GM23338 (cell line): Measurements from ENCODE around the gene RIOX2.

Source experiments
- CREB1 ChIP-seq: fragments of 250-450 bp; sonication (Bioruptor Pico); IDR thresholded peaks from 2 replicates; pipeline ENCODE4 v1.5.0; 2020; ENCODE audit warnings: low read depth, mild to moderate bottlenecking, moderate library complexity
- CTCF ChIP-seq, 2 experiments: fragments of 200-600 bp in 1 of 2; sonication (generic) in 1 of 2; conservative IDR thresholded peaks; 2 replicates each; pipeline versions ENCODE4 v1.5.1 to v1.6.1; 2016 to 2017; ENCODE audit warnings: antibody characterized with exemption in 2 of 2, low read depth in 2 of 2, mild to moderate bottlenecking in 2 of 2, moderate library complexity in 1 of 2
- EZH2 ChIP-seq: fragments of 200-600 bp; sonication (generic); IDR thresholded peaks from one replicate; pipeline ENCODE4 v1.8.0; 2017; ENCODE audit warnings: antibody characterized with exemption, mild to moderate bottlenecking, low read depth; ENCODE audit not compliant: unreplicated experiment
- EZH2phosphoT487 ChIP-seq: fragments of 200-600 bp; sonication (generic); IDR thresholded peaks from one replicate; pipeline ENCODE4 v1.8.1; 2018; ENCODE audit warnings: antibody characterized with exemption; ENCODE audit not compliant: unreplicated experiment
- JUNB ChIP-seq: IDR thresholded peaks from one replicate; pipeline ENCODE4 v1.6.1; 2016; ENCODE audit warnings: antibody characterized with exemption; ENCODE audit not compliant: unreplicated experiment
- NANOG ChIP-seq: IDR thresholded peaks from 2 replicates; pipeline ENCODE4 v1.6.1; 2016; ENCODE audit warnings: antibody characterized with exemption, borderline replicate concordance
- POLR2AphosphoS5 ChIP-seq: IDR thresholded peaks from 2 replicates; pipeline ENCODE4 v1.6.1; 2016; ENCODE audit warnings: antibody characterized with exemption, low read depth
- ZNF114 ChIP-seq: fragments of 250-450 bp; sonication (Bioruptor Pico); IDR thresholded peaks from 2 replicates; pipeline ENCODE4 v1.5.0; 2020; ENCODE audit warnings: mild to moderate bottlenecking, moderate library complexity
- ZNF331 ChIP-seq: fragments of 250-450 bp; sonication (Bioruptor Pico); IDR thresholded peaks from 2 replicates; pipeline ENCODE4 v1.5.0; 2020; ENCODE audit warnings: low read depth, mild to moderate bottlenecking, moderate library complexity
- TF ChIP-seq, protein P1 (sequence below): IDR thresholded peaks from 2 replicates; pipeline ENCODE4 v1.6.1; 2016; ENCODE audit warnings: antibody characterized with exemption
- TF ChIP-seq, protein P2 (sequence below): IDR thresholded peaks from one replicate; pipeline ENCODE4 v1.6.1; 2018; ENCODE audit warnings: antibody characterized with exemption; ENCODE audit not compliant: unreplicated experiment

DNA sequence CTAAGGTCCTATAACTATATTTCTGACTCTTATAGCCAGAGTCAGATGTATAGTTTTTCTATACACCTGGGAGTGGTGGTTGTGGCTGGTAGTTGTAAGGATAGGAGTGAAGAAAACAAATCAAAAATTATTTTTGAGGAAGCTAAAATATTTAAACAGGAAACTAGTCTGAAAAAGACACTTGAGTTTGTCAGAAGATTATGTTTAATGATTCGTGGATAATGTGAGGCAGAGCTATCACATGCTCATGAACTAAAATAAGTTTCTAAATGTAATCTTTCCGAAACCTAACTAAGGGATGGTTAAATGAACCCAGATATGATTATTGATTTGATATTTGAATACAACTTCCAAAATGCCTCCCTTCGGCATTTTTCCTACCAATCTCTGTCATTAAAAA is 32.5 kb upstream of the RIOX2 start:
- TF ChIP-seq CTCF (conservative IDR thresholded peaks at IDR 0.05; ENCODE audit: low read depth in 2 of 2) (no peak), POLR2AphosphoS5 (no peak), CREB1 (CRISPR knock-in tag) (no peak), ZNF331 (no peak), EZH2 (no peak), EZH2phosphoT487 (no peak), JUNB (no peak), ZNF114 (CRISPR knock-in tag) (no peak), NANOG (no peak)
- TF ChIP-seq, protein P1, sequence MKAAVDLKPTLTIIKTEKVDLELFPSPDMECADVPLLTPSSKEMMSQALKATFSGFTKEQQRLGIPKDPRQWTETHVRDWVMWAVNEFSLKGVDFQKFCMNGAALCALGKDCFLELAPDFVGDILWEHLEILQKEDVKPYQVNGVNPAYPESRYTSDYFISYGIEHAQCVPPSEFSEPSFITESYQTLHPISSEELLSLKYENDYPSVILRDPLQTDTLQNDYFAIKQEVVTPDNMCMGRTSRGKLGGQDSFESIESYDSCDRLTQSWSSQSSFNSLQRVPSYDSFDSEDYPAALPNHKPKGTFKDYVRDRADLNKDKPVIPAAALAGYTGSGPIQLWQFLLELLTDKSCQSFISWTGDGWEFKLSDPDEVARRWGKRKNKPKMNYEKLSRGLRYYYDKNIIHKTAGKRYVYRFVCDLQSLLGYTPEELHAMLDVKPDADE, result no peak
- TF ChIP-seq, protein P2, sequence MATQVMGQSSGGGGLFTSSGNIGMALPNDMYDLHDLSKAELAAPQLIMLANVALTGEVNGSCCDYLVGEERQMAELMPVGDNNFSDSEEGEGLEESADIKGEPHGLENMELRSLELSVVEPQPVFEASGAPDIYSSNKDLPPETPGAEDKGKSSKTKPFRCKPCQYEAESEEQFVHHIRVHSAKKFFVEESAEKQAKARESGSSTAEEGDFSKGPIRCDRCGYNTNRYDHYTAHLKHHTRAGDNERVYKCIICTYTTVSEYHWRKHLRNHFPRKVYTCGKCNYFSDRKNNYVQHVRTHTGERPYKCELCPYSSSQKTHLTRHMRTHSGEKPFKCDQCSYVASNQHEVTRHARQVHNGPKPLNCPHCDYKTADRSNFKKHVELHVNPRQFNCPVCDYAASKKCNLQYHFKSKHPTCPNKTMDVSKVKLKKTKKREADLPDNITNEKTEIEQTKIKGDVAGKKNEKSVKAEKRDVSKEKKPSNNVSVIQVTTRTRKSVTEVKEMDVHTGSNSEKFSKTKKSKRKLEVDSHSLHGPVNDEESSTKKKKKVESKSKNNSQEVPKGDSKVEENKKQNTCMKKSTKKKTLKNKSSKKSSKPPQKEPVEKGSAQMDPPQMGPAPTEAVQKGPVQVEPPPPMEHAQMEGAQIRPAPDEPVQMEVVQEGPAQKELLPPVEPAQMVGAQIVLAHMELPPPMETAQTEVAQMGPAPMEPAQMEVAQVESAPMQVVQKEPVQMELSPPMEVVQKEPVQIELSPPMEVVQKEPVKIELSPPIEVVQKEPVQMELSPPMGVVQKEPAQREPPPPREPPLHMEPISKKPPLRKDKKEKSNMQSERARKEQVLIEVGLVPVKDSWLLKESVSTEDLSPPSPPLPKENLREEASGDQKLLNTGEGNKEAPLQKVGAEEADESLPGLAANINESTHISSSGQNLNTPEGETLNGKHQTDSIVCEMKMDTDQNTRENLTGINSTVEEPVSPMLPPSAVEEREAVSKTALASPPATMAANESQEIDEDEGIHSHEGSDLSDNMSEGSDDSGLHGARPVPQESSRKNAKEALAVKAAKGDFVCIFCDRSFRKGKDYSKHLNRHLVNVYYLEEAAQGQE, result no peak
